HG03196 (cell line): ENCODE results near the gene WDCP.

Experiments
- ATAC-seq: cut with Tn5 transposase; IDR thresholded peaks from one replicate; pipeline ENCODE4 v1.9.1; 2021; ENCODE audit not compliant: unreplicated experiment

WDCP gene

DNA sequence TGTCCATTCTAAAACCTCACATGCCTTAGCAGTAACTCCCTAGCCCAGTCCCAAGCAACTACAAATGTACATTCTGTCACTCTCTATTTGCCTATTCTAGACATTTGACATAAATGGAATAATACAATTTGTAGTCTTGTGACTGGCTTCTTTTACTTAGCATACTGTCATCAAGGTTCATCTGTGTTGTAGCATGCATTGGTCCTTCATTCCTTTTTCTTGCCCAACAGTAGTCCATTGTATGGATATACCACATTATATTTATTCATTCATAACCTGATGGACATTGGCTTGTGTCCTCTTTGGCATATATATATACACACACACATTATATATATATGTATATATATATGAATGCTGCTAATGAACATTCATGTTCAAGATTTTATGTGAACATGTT lies 39.5 kb downstream of the WDCP start:
- ATAC-seq: no peak

DNA sequence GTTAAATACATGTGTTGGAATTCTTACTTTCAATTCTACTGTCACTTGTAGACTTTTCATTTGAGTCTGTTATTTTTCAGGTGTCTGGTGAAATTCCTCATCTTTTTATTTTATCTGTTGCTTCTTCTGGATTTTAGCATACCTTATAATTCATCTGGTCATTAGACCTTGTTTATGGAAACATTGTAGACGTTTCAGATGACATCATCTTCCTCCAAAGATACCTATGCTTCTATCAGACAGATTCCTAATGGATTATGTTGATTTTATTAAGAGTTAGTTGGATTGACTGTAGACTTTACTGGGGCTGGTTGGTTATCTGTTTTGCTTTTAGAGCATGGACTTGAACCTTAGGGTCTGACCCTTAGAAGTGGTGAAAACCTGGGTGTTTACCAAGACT lies 52.6 kb downstream of the WDCP start:
- no peak for ATAC-seq

DNA sequence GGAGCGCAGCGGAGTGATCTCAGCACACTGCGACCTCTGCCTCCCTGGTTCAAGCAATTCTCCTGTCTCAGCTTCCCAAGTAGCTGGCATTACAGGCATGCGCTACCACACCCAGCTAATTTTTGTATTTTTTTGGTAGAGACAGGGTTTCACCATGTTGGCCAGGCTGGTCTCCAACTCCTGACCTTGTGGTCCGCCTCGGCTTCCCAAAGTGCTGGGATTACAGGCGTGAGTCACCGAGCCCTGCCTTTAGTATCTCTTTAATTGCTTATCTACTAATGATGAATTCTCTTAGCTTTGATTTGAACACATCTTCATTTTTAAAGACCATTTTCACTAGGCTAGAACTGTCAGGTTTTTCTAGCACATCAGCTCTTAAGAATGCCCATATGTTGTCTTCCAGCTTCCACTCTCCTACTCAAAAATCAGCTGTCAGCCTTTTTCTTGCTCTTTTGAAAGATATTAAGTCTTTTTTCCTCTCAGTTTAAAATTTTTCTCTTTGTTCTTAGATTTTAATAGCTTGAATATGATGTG lies 53.4 kb downstream of the WDCP start:
- no peak for ATAC-seq

DNA sequence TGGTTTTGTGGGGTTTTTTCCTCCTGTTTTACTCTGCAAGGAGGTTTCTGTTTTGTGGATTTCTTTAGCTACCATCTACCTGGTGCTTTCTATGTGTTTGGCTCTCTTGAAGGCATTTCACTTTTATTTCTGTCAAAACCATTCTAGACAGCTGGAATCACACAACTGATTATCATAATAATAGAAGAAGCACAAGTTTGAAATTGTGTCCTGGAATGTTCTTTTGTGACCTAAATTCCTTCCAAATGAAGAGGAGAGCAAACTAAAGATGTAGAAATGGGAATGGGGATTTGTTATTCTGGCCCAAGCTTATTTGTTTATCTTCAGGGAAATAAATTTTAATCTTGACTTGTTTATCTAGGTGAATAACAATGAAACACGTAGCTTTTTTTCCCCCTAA lies 54.3 kb downstream of the WDCP start:
- ATAC-seq: no peak

DNA sequence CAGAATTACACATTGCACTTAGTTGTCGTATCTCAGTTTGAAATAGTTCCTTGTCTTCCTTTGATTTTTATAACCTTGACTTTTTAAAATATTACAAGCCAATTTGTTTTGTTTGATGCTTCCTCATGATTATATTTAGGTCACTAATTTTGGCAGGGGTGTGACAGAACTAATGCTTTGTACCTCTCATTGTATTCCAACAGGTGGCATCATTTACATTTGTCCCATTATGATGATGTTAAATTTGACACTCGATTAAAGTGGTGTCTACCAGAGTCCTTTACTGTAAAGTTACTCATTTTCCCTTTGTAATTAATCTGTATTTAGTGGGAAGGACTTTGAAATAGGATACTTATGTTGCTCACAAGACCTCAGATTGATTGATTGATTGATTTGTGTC lies 58.8 kb downstream of the WDCP start:
- no peak for ATAC-seq
